B cell (primary cell): ENCODE data around the gene BZW1. TPM values are rescaled to one million over a fixed set of nuclear protein-coding genes. Genes with fewer than 3 reads are reported as not detected.

Source experiments
- ATAC-seq: fragments of 200-7000 bp; cut with Tn5 transposase; one replicate; pipeline ENCODE4 v1.10.0; 2021; ENCODE audit warnings: low read depth, mild to moderate bottlenecking, moderate number of reproducible peaks, moderate library complexity
- CTCF ChIA-PET: fragments of 350-600 bp; sonication (Branson Sonifier 250); formaldehyde crosslinking; loops from one replicate; lab custom pipeline; 2021; ENCODE audit warnings: antibody characterized with exemption, inconsistent platforms; lab: Charles Lee
- POLR2A ChIA-PET: fragments of 350-600 bp; sonication (Branson Sonifier 250); formaldehyde crosslinking; loops from one replicate; lab custom pipeline; 2021; ENCODE audit warnings: antibody characterized with exemption; lab: Charles Lee
- DNase-seq: peaks from one replicate; pipeline ENCODE4 v3.0.0; 2013
- H2AFZ ChIP-seq: 2 replicates; pipeline ENCODE4 v1.6.1; 2012; ENCODE audit warnings: mild to moderate bottlenecking, low read depth, low read length; ENCODE audit not compliant: insufficient read depth, poor library complexity, severe bottlenecking
- H3K27ac ChIP-seq, 2 donors: 1 replicate in 1 of 2; 2 replicates in 1 of 2; pipeline ENCODE4 v1.5.1; 2012 to 2013; ENCODE audit warnings: low read length in 2 of 2, mild to moderate bottlenecking in 2 of 2, moderate library complexity in 1 of 2
- H3K27me3 ChIP-seq, 4 experiments: fragments of 200-600 bp in 1 of 4; sonication (generic) in 1 of 4; replicated peaks in 1 of 4; 1 replicate in 2 of 4; 2 replicates in 2 of 4; pipeline versions ENCODE4 v1.6.1 to v1.7.0; 2013 to 2016; ENCODE audit warnings: low read length in 3 of 4, mild to moderate bottlenecking in 2 of 4, mixed read lengths in 1 of 4, moderate library complexity in 1 of 4; ENCODE audit not compliant: insufficient read depth in 4 of 4, control insufficient read depth in 3 of 4; ENCODE audit errors: control extremely low read depth in 1 of 4
- H3K36me3 ChIP-seq, 2 experiments: replicated peaks in 1 of 2; 1 replicate in 1 of 2; 2 replicates in 1 of 2; pipeline versions ENCODE4 v1.6.1 to v1.7.1; 2013; ENCODE audit warnings: low read length in 1 of 2; ENCODE audit not compliant: insufficient read depth in 2 of 2, control insufficient read depth in 1 of 2; ENCODE audit errors: control extremely low read depth in 1 of 2, extremely low read depth in 1 of 2
- H3K4me1 ChIP-seq, 2 donors: fragments of 200-600 bp in 1 of 2; sonication (generic) in 1 of 2; 1 replicate in 1 of 2; 2 replicates in 1 of 2; pipeline versions ENCODE4 v1.5.1 to v1.6.1; 2013 to 2017; ENCODE audit warnings: low read length in 2 of 2; ENCODE audit not compliant: control insufficient read depth in 2 of 2, insufficient read depth in 2 of 2
- H3K4me2 ChIP-seq: replicated peaks from 2 replicates; pipeline ENCODE3; 2012; ENCODE audit warnings: mild to moderate bottlenecking, low read depth, low read length; ENCODE audit not compliant: poor library complexity, severe bottlenecking
- H3K4me3 ChIP-seq, 5 experiments: fragments of 200-600 bp in 1 of 5; sonication (generic) in 1 of 5; 1 replicate in 3 of 5; 2 replicates in 2 of 5; pipeline versions ENCODE4 v1.5.1 to v1.7.0; 2011 to 2016; ENCODE audit warnings: low read length in 4 of 5, mild to moderate bottlenecking in 4 of 5, low read depth in 2 of 5, control low read depth in 1 of 5, moderate library complexity in 1 of 5; ENCODE audit not compliant: insufficient read depth in 1 of 5; ENCODE audit errors: control extremely low read depth in 1 of 5, extremely low read depth in 1 of 5
- H3K79me2 ChIP-seq: fragments of 200-600 bp; sonication (generic); one replicate; pipeline ENCODE4 v1.6.0; 2016; ENCODE audit warnings: low read length; ENCODE audit not compliant: control insufficient read depth, insufficient read depth
- H3K9ac ChIP-seq: fragments of 200-600 bp; sonication (generic); 2 replicates; pipeline ENCODE4 v1.6.1; 2017; ENCODE audit warnings: mild to moderate bottlenecking, low read length, moderate library complexity
- H3K9me3 ChIP-seq, 3 donors: one replicate each; pipeline versions ENCODE4 v1.6.1 to v1.7.1; 2013; ENCODE audit warnings: low read length in 2 of 3; ENCODE audit not compliant: control insufficient read depth in 2 of 3, insufficient read depth in 1 of 3; ENCODE audit errors: control extremely low read depth in 1 of 3
- H4K20me1 ChIP-seq: 2 replicates; pipeline ENCODE4 v1.6.0; 2012; ENCODE audit warnings: mild to moderate bottlenecking, low read length; ENCODE audit not compliant: insufficient read depth, control insufficient read depth, poor library complexity, severe bottlenecking
- H3K27ac Mint-ChIP-seq: one replicate; pipeline ENCODE4 v1.8.0; 2021; ENCODE audit warnings: mixed read lengths
- H3K27me3 Mint-ChIP-seq: one replicate; pipeline ENCODE4 v1.8.0; 2021; ENCODE audit warnings: mixed read lengths
- H3K4me1 Mint-ChIP-seq: one replicate; pipeline ENCODE4 v1.8.0; 2021; ENCODE audit warnings: mixed read lengths
- H3K4me3 Mint-ChIP-seq: one replicate; pipeline ENCODE4 v1.8.0; 2021; ENCODE audit warnings: mixed read lengths
- H3K9me3 Mint-ChIP-seq: one replicate; pipeline ENCODE4 v1.8.0; 2022; ENCODE audit warnings: mixed read lengths; ENCODE audit not compliant: insufficient read depth
- EZH2 ChIP-seq: IDR thresholded peaks from 2 replicates; pipeline ENCODE4 v1.6.1; 2012; ENCODE audit warnings: borderline replicate concordance, low read depth, mild to moderate bottlenecking, moderate library complexity, low read length; ENCODE audit not compliant: insufficient read depth, poor library complexity, severe bottlenecking
- WGBS: methylation state at CpG from one replicate; pipeline ENCODE4 v1.1.5; 2013; ENCODE audit warnings: missing lambda C conversion rate; ENCODE audit not compliant: insufficient coverage; 5-methylcytosine and 5-hydroxymethylcytosine counted together
- intact Hi-C: fragments of 100-400 bp; cut with micrococcal nuclease; formaldehyde crosslinking; loops from one replicate; pipeline ENCODE4 v1.10.0; 2022
- polyA plus RNA-seq: library from polyadenylated mRNA; depleted of rRNA; stranded (reverse); fragments of >200 nt; gene quantifications from 2 replicates; pipeline ENCODE4 v1.2.3, GENCODE V29; 2012
- total RNA-seq, 2 donors: library from RNA; stranded (reverse); fragments of 120-200 nt in 1 of 2; gene quantifications; 1 replicate in 1 of 2; 2 replicates in 1 of 2; pipeline versions ENCODE4 v1.2.3 to v1.2.4, GENCODE V29; 2013 to 2022
- TF ChIP-seq, protein P1 (sequence below): fragments of 200-600 bp; IDR thresholded peaks from one replicate; pipeline ENCODE4 v1.8.0; 2022; ENCODE audit warnings: antibody characterized with exemption, mild to moderate bottlenecking

The BZW1 gene
- total and polyA plus RNA-seq, 2 donors (not counting 1 experiment from before 2014, with no cell fraction given) = 53.8 to 109 TPM

- intact Hi-C loops = no loop called here
Observed at GRCh38 chr2:200786423-200786822, 25.3 kb upstream of the BZW1 start.

DNA sequence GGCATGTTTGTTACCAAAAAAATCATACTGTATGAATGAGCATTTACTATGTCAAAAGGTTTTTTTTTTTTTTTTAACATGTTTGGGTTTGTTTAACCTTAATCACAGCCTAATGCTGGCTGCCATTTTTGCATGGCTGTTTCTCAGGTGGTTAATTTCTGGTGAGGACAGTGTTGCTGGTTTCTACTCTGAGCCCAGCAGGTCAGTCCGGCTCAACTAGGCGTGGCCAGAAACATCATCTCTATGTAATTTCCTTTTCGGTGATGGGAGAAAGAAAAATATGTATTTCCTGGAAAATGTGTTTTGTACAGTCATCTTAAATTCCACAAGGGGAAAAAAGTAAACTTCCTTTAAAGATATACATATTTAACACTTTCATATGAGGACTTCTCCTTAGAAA lies 24.9 kb upstream of the BZW1 start:
- Mint-ChIP-seq H3K4me1 (no peaks in the 10 kb centered on the region), H3K9me3 (no peaks in the 10 kb centered on the region), H3K27ac (no peak overlapping the region), H3K27me3 (peaks cover 31% of the 10 kb centered on the region), H3K4me3 (no peak overlapping the region)
- Histone ChIP-seq H3K4me1 (no peaks in the 10 kb centered on the region), H3K79me2 (no peaks in the 10 kb centered on the region), H3K9me3 (no peaks in the 10 kb centered on the region), H3K27me3 (peaks cover 0 to 4% (median 0%) of the 10 kb centered on the region in 4 experiments), H4K20me1 (no peaks in the 10 kb centered on the region), H3K9ac (no peak overlapping the region), H3K4me2 (no peak overlapping the region), H2AFZ (no peak overlapping the region), H3K4me3 (no peak overlapping the region), H3K27ac (no peak overlapping the region), H3K36me3 (no peaks in the 10 kb centered on the region)
- 100% methylated on average over 1 of the region's 3 CpGs for WGBS
- ChIA-PET POLR2A (no interaction called here), CTCF (no interaction called here)
- TF ChIP-seq EZH2 = no peak
- TF ChIP-seq, protein P1, sequence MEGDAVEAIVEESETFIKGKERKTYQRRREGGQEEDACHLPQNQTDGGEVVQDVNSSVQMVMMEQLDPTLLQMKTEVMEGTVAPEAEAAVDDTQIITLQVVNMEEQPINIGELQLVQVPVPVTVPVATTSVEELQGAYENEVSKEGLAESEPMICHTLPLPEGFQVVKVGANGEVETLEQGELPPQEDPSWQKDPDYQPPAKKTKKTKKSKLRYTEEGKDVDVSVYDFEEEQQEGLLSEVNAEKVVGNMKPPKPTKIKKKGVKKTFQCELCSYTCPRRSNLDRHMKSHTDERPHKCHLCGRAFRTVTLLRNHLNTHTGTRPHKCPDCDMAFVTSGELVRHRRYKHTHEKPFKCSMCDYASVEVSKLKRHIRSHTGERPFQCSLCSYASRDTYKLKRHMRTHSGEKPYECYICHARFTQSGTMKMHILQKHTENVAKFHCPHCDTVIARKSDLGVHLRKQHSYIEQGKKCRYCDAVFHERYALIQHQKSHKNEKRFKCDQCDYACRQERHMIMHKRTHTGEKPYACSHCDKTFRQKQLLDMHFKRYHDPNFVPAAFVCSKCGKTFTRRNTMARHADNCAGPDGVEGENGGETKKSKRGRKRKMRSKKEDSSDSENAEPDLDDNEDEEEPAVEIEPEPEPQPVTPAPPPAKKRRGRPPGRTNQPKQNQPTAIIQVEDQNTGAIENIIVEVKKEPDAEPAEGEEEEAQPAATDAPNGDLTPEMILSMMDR = no peak
- DNase-seq = no peak
- ATAC-seq = no peak
- intact Hi-C loops = no loop called here

More at GRCh38 chr2:200786423-200786822, 25.3 kb upstream of the BZW1 start:
- Mint-ChIP-seq H3K4me1 (no peaks in the 10 kb centered on the region), H3K9me3 (no peaks in the 10 kb centered on the region), H3K27me3 (peaks cover 30% of the 10 kb centered on the region), H3K27ac (no peak overlapping the region), H3K4me3 (no peak overlapping the region)
- ATAC-seq (no peak), DNase-seq (no peak)
- Histone ChIP-seq H3K9ac (no peak overlapping the region), H3K27ac (no peak overlapping the region), H3K79me2 (no peaks in the 10 kb centered on the region), H3K9me3 (no peaks in the 10 kb centered on the region), H2AFZ (no peak overlapping the region), H3K27me3 (peaks cover 0 to 4% (median 0%) of the 10 kb centered on the region in 4 experiments), H3K36me3 (no peaks in the 10 kb centered on the region), H3K4me1 (no peaks in the 10 kb centered on the region), H3K4me3 (no peak overlapping the region), H4K20me1 (no peaks in the 10 kb centered on the region), H3K4me2 (no peak overlapping the region)
- TF ChIP-seq, protein P1 = no peak
- TF ChIP-seq EZH2 = no peak
- ChIA-PET POLR2A (no interaction called here), CTCF (no interaction called here)
- no CpG with 5 or more reads among the region's 2 CpGs for WGBS
